GM23338 (cell line): ENCODE results near the gene MARCHF3. TPM values are rescaled to one million over a fixed set of nuclear protein-coding genes. Genes with fewer than 3 reads are reported as not detected.

Experiments used
- ATAC-seq: fragments of 200-7000 bp; cut with Tn5 transposase; 3 replicates; pipeline ENCODE4 v1.9.1; 2020
- DNase-seq: peaks from one replicate; pipeline ENCODE4 v3.0.0-alpha.2; 2015; ENCODE audit warnings: low spot score
- H2AFZ ChIP-seq: fragments of 200-600 bp; sonication (generic); 2 replicates; pipeline ENCODE4 v1.8.0; 2016; ENCODE audit warnings: antibody characterized with exemption, mild to moderate bottlenecking, moderate library complexity
- H3F3A ChIP-seq: fragments of 200-600 bp; sonication (generic); replicated peaks from 2 replicates; pipeline ENCODE4 v1.8.0; 2017; ENCODE audit warnings: antibody characterized with exemption, mixed run types, low read depth
- H3K27ac ChIP-seq: fragments of 200-600 bp; sonication (generic); 2 replicates; pipeline ENCODE4 v1.6.1; 2016; ENCODE audit warnings: low read depth
- H3K27me3 ChIP-seq: fragments of 200-600 bp; sonication (generic); 2 replicates; pipeline ENCODE4 v1.8.0; 2016; ENCODE audit warnings: mild to moderate bottlenecking, mixed run types, moderate library complexity; ENCODE audit not compliant: insufficient read depth
- H3K36me3 ChIP-seq: fragments of 200-600 bp; sonication (generic); 2 replicates; pipeline ENCODE4 v1.8.0; 2016; ENCODE audit warnings: mild to moderate bottlenecking; ENCODE audit not compliant: insufficient read depth
- H3K4me1 ChIP-seq: fragments of 200-600 bp; sonication (generic); 2 replicates; pipeline ENCODE4 v1.8.0; 2016; ENCODE audit warnings: mild to moderate bottlenecking, moderate library complexity; ENCODE audit not compliant: insufficient read depth
- H3K4me2 ChIP-seq: fragments of 200-600 bp; sonication (generic); 2 replicates; pipeline ENCODE4 v1.7.1; 2017; ENCODE audit warnings: mixed run types
- H3K4me3 ChIP-seq: fragments of 200-600 bp; sonication (generic); 2 replicates; pipeline ENCODE4 v1.6.1; 2016; ENCODE audit warnings: mixed run types
- H3K79me2 ChIP-seq: fragments of 200-600 bp; sonication (generic); replicated peaks from 2 replicates; pipeline ENCODE4 v1.8.0; 2017; ENCODE audit warnings: mild to moderate bottlenecking; ENCODE audit not compliant: insufficient read depth
- H3K9me2 ChIP-seq: fragments of 200-600 bp; sonication (generic); 2 replicates; pipeline ENCODE4 v1.8.0; 2017; ENCODE audit not compliant: insufficient read depth
- H4K20me1 ChIP-seq: fragments of 200-600 bp; sonication (generic); replicated peaks from 2 replicates; pipeline ENCODE4 v1.8.0; 2017; ENCODE audit warnings: mild to moderate bottlenecking; ENCODE audit not compliant: insufficient read depth
- H3K27ac Mint-ChIP-seq: 2 replicates; pipeline ENCODE4 v1.8.0; 2020; ENCODE audit warnings: inconsistent platforms, mild to moderate bottlenecking, moderate library complexity, mixed read lengths
- H3K27me3 Mint-ChIP-seq: 3 replicates; pipeline ENCODE4 v1.8.0; 2022; ENCODE audit warnings: low read depth, mild to moderate bottlenecking, moderate library complexity, mixed read lengths, inconsistent platforms; ENCODE audit not compliant: insufficient read depth, poor library complexity
- H3K36me3 Mint-ChIP-seq: 3 replicates; pipeline ENCODE4 v1.8.0; 2021; ENCODE audit warnings: low read depth, mild to moderate bottlenecking, inconsistent platforms, moderate library complexity, mixed read lengths
- H3K4me1 Mint-ChIP-seq: 3 replicates; pipeline ENCODE4 v1.8.0; 2020; ENCODE audit warnings: mild to moderate bottlenecking, inconsistent platforms, mixed read lengths
- H3K4me3 Mint-ChIP-seq: 3 replicates; pipeline ENCODE4 v1.8.0; 2021; ENCODE audit warnings: moderate library complexity, mild to moderate bottlenecking, inconsistent platforms, mixed read lengths
- H3K9me3 Mint-ChIP-seq: 3 replicates; pipeline ENCODE4 v1.8.0; 2020; ENCODE audit warnings: moderate library complexity, mild to moderate bottlenecking, inconsistent platforms, mixed read lengths
- CREB1 ChIP-seq: fragments of 250-450 bp; sonication (Bioruptor Pico); IDR thresholded peaks from 2 replicates; pipeline ENCODE4 v1.5.0; 2020; ENCODE audit warnings: low read depth, mild to moderate bottlenecking, moderate library complexity
- CTCF ChIP-seq, 2 experiments: fragments of 200-600 bp in 1 of 2; sonication (generic) in 1 of 2; conservative IDR thresholded peaks; 2 replicates each; pipeline versions ENCODE4 v1.5.1 to v1.6.1; 2016 to 2017; ENCODE audit warnings: antibody characterized with exemption in 2 of 2, low read depth in 2 of 2, mild to moderate bottlenecking in 2 of 2, moderate library complexity in 1 of 2
- ZNF114 ChIP-seq: fragments of 250-450 bp; sonication (Bioruptor Pico); IDR thresholded peaks from 2 replicates; pipeline ENCODE4 v1.5.0; 2020; ENCODE audit warnings: mild to moderate bottlenecking, moderate library complexity
- ZNF462 ChIP-seq: fragments of 250-450 bp; sonication (Bioruptor Pico); IDR thresholded peaks from 2 replicates; pipeline ENCODE4 v1.5.0; 2020; ENCODE audit warnings: mild to moderate bottlenecking, moderate library complexity
- polyA plus RNA-seq: library from polyadenylated mRNA; unstranded; fragments of >200 nt; fragmentation: Nextera tagmentation; extraction: Ambion mirVana; gene quantifications from 2 replicates; pipeline ENCODE4 v1.2.1, GENCODE V29; 2016
- total RNA-seq: library from RNA; depleted of rRNA; stranded (reverse); fragments of >200 nt; shearing (Covaris generic); gene quantifications from 2 replicates; pipeline ENCODE4 v1.2.3, GENCODE V29; 2014

MARCHF3 gene
- total and polyA plus RNA-seq, 2 experiments from 2014 or later, result 7.0 to 12.7 TPM

- ATAC-seq (no peak), DNase-seq (no peak)
- no peaks in the 10 kb centered on the region for H3K36me3 Mint-ChIP-seq
- no peak overlapping the region for H3K27ac Mint-ChIP-seq
- no peaks in the 10 kb centered on the region for H4K20me1 ChIP-seq
- no peak overlapping the region for H3K4me3 ChIP-seq
- H3K79me2 ChIP-seq, result no peaks in the 10 kb centered on the region
- H2AFZ ChIP-seq, result no peak overlapping the region
- H3K27me3 Mint-ChIP-seq, result no peaks in the 10 kb centered on the region
- no peaks in the 10 kb centered on the region for H3F3A ChIP-seq
- H3K9me2 ChIP-seq, result no peaks in the 10 kb centered on the region
- peaks cover 19% of the 10 kb centered on the region for H3K4me1 ChIP-seq
- TF ChIP-seq ZNF462 (no peak), ZNF114 (CRISPR knock-in tag) (no peak), CREB1 (CRISPR knock-in tag) (no peak)
- H3K4me1 Mint-ChIP-seq, result peaks cover 31% of the 10 kb centered on the region
- no peaks in the 10 kb centered on the region for H3K27me3 ChIP-seq
- no peak overlapping the region for H3K4me3 Mint-ChIP-seq
- H3K4me2 ChIP-seq, result no peak overlapping the region
- H3K27ac ChIP-seq, result 0 out of 2 replicates have a peak overlapping the region, but pooled peaks have one; percentile 19
- H3K9me3 Mint-ChIP-seq, result no peaks in the 10 kb centered on the region
- H3K36me3 ChIP-seq, result no peaks in the 10 kb centered on the region
These were observed 110.8 kb downstream of the MARCHF3 start for GRCh38 chr5:126919566-126919965.

GRCh38 chr5:126918615-126918957 is 111.8 kb downstream of the MARCHF3 start:
- no peak overlapping the region for H3K4me3 ChIP-seq
- no peak overlapping the region for H3K27ac Mint-ChIP-seq
- H3K9me2 ChIP-seq, result no peaks in the 10 kb centered on the region
- no peaks in the 10 kb centered on the region for H3K36me3 ChIP-seq
- H3K27me3 ChIP-seq, result no peaks in the 10 kb centered on the region
- H3K27me3 Mint-ChIP-seq, result no peaks in the 10 kb centered on the region
- H4K20me1 ChIP-seq, result no peaks in the 10 kb centered on the region
- no peak for DNase-seq
- no peak overlapping the region for H3K27ac ChIP-seq
- H3K79me2 ChIP-seq, result no peaks in the 10 kb centered on the region
- no peaks in the 10 kb centered on the region for H3F3A ChIP-seq
- no peaks in the 10 kb centered on the region for H3K9me3 Mint-ChIP-seq
- no peak overlapping the region for H3K4me2 ChIP-seq
- H3K36me3 Mint-ChIP-seq, result no peaks in the 10 kb centered on the region
- H2AFZ ChIP-seq, result no peak overlapping the region
- H3K4me1 Mint-ChIP-seq, result peaks cover 31% of the 10 kb centered on the region
- no peak overlapping the region for H3K4me3 Mint-ChIP-seq
- peaks cover 19% of the 10 kb centered on the region for H3K4me1 ChIP-seq
- ATAC-seq, result no peak
- TF ChIP-seq CTCF (conservative IDR thresholded peaks at IDR 0.05; ENCODE audit: low read depth in 2 of 2) (no peak), ZNF114 (CRISPR knock-in tag) (no peak), ZNF462 (no peak)
